GM12875 (cell line): ENCODE measurements around the gene EPHX1.

Experiments used
- H3K4me3 ChIP-seq: one replicate; pipeline ENCODE4 v1.5.1; 2011; ENCODE audit warnings: low read depth, low read length, control low read depth
- TF ChIP-seq, protein P1 (sequence below): IDR thresholded peaks from 2 replicates; pipeline ENCODE4 v1.5.1; 2011; ENCODE audit warnings: low read depth, mild to moderate bottlenecking, control low read depth, inconsistent platforms, low read length, moderate library complexity, borderline replicate concordance; ENCODE audit not compliant: insufficient read depth

EPHX1 gene

GRCh38 chr1:225866981-225867380, 57.1 kb downstream of the EPHX1 start:
- no peak overlapping the region for H3K4me3 ChIP-seq
- TF ChIP-seq, protein P1, sequence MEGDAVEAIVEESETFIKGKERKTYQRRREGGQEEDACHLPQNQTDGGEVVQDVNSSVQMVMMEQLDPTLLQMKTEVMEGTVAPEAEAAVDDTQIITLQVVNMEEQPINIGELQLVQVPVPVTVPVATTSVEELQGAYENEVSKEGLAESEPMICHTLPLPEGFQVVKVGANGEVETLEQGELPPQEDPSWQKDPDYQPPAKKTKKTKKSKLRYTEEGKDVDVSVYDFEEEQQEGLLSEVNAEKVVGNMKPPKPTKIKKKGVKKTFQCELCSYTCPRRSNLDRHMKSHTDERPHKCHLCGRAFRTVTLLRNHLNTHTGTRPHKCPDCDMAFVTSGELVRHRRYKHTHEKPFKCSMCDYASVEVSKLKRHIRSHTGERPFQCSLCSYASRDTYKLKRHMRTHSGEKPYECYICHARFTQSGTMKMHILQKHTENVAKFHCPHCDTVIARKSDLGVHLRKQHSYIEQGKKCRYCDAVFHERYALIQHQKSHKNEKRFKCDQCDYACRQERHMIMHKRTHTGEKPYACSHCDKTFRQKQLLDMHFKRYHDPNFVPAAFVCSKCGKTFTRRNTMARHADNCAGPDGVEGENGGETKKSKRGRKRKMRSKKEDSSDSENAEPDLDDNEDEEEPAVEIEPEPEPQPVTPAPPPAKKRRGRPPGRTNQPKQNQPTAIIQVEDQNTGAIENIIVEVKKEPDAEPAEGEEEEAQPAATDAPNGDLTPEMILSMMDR, result no peak

GRCh38 chr1:225868631-225869330, 58.9 kb downstream of the EPHX1 start:
- H3K4me3 ChIP-seq, result no peak overlapping the region
- TF ChIP-seq, protein P1, result no peak

- TF ChIP-seq, protein P1, result no peak
- H3K4me3 ChIP-seq, result no peak overlapping the region
These were observed 61.0 kb downstream of the EPHX1 start for GRCh38 chr1:225870911-225871310.

- TF ChIP-seq, protein P1, result no peak
- no peak overlapping the region for H3K4me3 ChIP-seq
These were observed 61.6 kb downstream of the EPHX1 start for GRCh38 chr1:225871359-225872074.

DNA sequence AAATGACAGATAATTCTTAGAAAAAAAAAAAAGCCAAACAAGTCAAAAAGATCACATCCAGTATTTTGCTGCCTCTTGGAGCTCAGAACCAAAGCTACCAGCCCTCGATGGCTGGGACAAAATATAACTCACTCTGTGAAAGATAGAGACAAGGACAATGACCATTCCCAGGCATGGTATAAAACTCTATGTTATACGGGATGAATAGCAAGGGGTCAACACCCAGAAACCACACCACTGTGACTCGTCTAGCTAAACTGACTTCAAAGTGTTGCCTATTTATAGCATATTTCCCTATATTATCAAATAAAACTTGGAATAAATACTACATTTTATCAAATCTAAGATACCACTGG, 62.1 kb downstream of the EPHX1 start:
- TF ChIP-seq, protein P1, result no peak
- H3K4me3 ChIP-seq, result no peak overlapping the region

DNA sequence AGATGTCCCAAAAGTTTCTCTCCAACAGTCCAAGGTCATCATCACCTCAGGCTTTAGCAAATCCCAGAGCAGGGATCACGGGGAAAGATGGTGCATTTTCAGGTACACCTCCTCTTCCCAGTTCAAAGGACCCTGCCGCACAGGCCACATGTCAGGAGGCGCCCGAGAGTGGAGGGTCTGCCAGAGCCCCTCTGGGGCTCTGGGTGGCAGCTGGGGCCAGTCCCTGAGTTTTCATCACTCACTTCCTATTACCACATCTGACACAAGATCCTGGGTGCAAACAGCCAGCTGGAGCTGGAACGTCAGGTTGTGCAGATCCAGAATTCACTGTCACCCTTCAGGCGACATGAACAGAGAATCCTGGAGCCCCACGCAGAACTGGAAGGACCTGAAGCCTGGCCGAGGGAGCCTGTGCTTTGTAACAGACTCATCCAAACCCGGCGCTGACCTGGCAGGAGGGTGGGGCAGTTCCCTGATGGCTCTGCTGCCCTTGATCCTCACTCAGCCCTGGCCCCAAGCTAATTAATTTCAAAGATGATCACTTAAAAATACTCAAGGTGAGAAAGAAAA, 63.4 kb downstream of the EPHX1 start:
- TF ChIP-seq, protein P1, result no peak
- no peak overlapping the region for H3K4me3 ChIP-seq
